Muscle of leg (tissue), 11 donors: ENCODE measurements around the gene OASL. TPM values are rescaled to one million over a fixed set of nuclear protein-coding genes. Genes with fewer than 3 reads are reported as not detected.

Experiments
- DNase-seq: peaks from one replicate; pipeline ENCODE4 v3.0.0; 2013
- H3K27ac ChIP-seq: one replicate; pipeline ENCODE4 v1.5.1; 2013; ENCODE audit warnings: mild to moderate bottlenecking, low read length, control low read depth
- H3K27me3 ChIP-seq: one replicate; pipeline ENCODE4 v1.6.1; 2013; ENCODE audit warnings: low read length; ENCODE audit not compliant: control insufficient read depth, insufficient read depth
- H3K36me3 ChIP-seq: one replicate; pipeline ENCODE4 v1.6.1; 2013; ENCODE audit warnings: low read length; ENCODE audit not compliant: control insufficient read depth, insufficient read depth
- H3K4me1 ChIP-seq: one replicate; pipeline ENCODE4 v1.6.1; 2013; ENCODE audit warnings: low read length; ENCODE audit not compliant: control insufficient read depth, insufficient read depth
- H3K4me3 ChIP-seq: one replicate; pipeline ENCODE4 v1.5.1; 2013; ENCODE audit warnings: low read length, control low read depth
- H3K9me3 ChIP-seq: replicated peaks from 2 replicates; pipeline ENCODE4 v1.6.1; 2013; ENCODE audit warnings: low read depth, low read length; ENCODE audit not compliant: control insufficient read depth
- WGBS: methylation state at CpG from one replicate; pipeline ENCODE4 v1.1.5; 2013; ENCODE audit warnings: missing lambda C conversion rate; ENCODE audit not compliant: insufficient coverage; 5-methylcytosine and 5-hydroxymethylcytosine counted together
- polyA plus RNA-seq, 8 donors: library from polyadenylated mRNA; unstranded; fragments of 120-200 nt; gene quantifications; one replicate each; pipeline versions ENCODE4 v1.2.1 to v1.2.3, GENCODE V29; 2013; ENCODE audit warnings: inconsistent platforms in 1 of 8, low replicate concordance in 1 of 8; ENCODE audit not compliant: insufficient read length in 8 of 8, insufficient read depth in 1 of 8
- total RNA-seq: library from RNA; stranded (reverse); fragments of 120-200 nt; gene quantifications from one replicate; pipeline ENCODE4 v1.2.4, GENCODE V29; 2013

OASL gene
- total and polyA plus RNA-seq, 9 donors, result 0.04 to 0.17 (median 0.09) TPM; not detected in 2

GRCh38 chr12:121013715-121014114, 25.3 kb downstream of the OASL start:
- Histone ChIP-seq H3K4me1 (peaks cover 3% of the 10 kb centered on the region), H3K27me3 (no peaks in the 10 kb centered on the region), H3K27ac (no peak overlapping the region), H3K4me3 (no peak overlapping the region), H3K9me3 (no peaks in the 10 kb centered on the region), H3K36me3 (peaks cover 28% of the 10 kb centered on the region)
- no peak for DNase-seq
- WGBS, result 83% methylated on average over 1 of the region's 3 CpGs

- H3K27me3 ChIP-seq, result no peaks in the 10 kb centered on the region
- no peak overlapping the region for H3K27ac ChIP-seq
- DNase-seq, result no peak
- H3K4me3 ChIP-seq, result no peak overlapping the region
- peaks cover 3% of the 10 kb centered on the region for H3K4me1 ChIP-seq
- 95% methylated on average over 3 of the region's 6 CpGs for WGBS
- no peaks in the 10 kb centered on the region for H3K9me3 ChIP-seq
- peaks cover 45% of the 10 kb centered on the region for H3K36me3 ChIP-seq
These were observed 27.2 kb downstream of the OASL start for GRCh38 chr12:121011820-121012219.

- Histone ChIP-seq H3K27ac (no peak overlapping the region), H3K4me1 (peaks cover 3% of the 10 kb centered on the region), H3K27me3 (no peaks in the 10 kb centered on the region), H3K36me3 (peaks cover 50% of the 10 kb centered on the region), H3K9me3 (no peaks in the 10 kb centered on the region), H3K4me3 (no peak overlapping the region)
- 96% methylated on average over 6 of the region's 8 CpGs for WGBS
- DNase-seq, result no peak
These were observed 28.2 kb downstream of the OASL start for GRCh38 chr12:121010860-121011259.

- H3K4me1 ChIP-seq, result no peaks in the 10 kb centered on the region
- no peak overlapping the region for H3K27ac ChIP-seq
- H3K4me3 ChIP-seq, result no peak overlapping the region
- no peaks in the 10 kb centered on the region for H3K27me3 ChIP-seq
- 100% methylated on average over 1 of the region's 10 CpGs for WGBS
- H3K9me3 ChIP-seq, result no peaks in the 10 kb centered on the region
- H3K36me3 ChIP-seq, result peaks cover 58% of the 10 kb centered on the region
- no peak for DNase-seq
These were observed 29.3 kb downstream of the OASL start for GRCh38 chr12:121009741-121010140.

GRCh38 chr12:121008347-121009098, 30.5 kb downstream of the OASL start:
- Histone ChIP-seq H3K9me3 (no peaks in the 10 kb centered on the region), H3K27me3 (no peaks in the 10 kb centered on the region), H3K4me3 (no peak overlapping the region), H3K4me1 (no peaks in the 10 kb centered on the region), H3K27ac (no peak overlapping the region), H3K36me3 (peaks cover 70% of the 10 kb centered on the region)
- 91% methylated on average over 5 of the region's 8 CpGs for WGBS
- DNase-seq, result no peak

GRCh38 chr12:121005346-121005815, 33.7 kb downstream of the OASL start:
- Histone ChIP-seq H3K4me1 (no peaks in the 10 kb centered on the region), H3K4me3 (no peak overlapping the region), H3K36me3 (peaks cover 73% of the 10 kb centered on the region), H3K9me3 (no peaks in the 10 kb centered on the region), H3K27ac (no peak overlapping the region), H3K27me3 (no peaks in the 10 kb centered on the region)
- no peak for DNase-seq
- 39% methylated on average over 6 of the region's 9 CpGs for WGBS

- WGBS, result 89% methylated on average over 13 of the region's 16 CpGs
- peaks cover 65% of the 10 kb centered on the region for H3K36me3 ChIP-seq
These were observed 34.7 kb downstream of the OASL start for GRCh38 chr12:121004253-121004815.

GRCh38 chr12:121003650-121004049, 35.4 kb downstream of the OASL start:
- H3K4me1 ChIP-seq, result peaks cover 3% of the 10 kb centered on the region
- H3K27me3 ChIP-seq, result no peaks in the 10 kb centered on the region
- no peak overlapping the region for H3K27ac ChIP-seq
- H3K4me3 ChIP-seq, result no peak overlapping the region
- no peaks in the 10 kb centered on the region for H3K9me3 ChIP-seq
- no peak for DNase-seq
- peaks cover 59% of the 10 kb centered on the region for H3K36me3 ChIP-seq
- WGBS, result 84% methylated on average over 3 of the region's 4 CpGs

More at GRCh38 chr12:121004253-121004815, 34.7 kb downstream of the OASL start:
- Histone ChIP-seq H3K9me3 (no peaks in the 10 kb centered on the region), H3K4me1 (peaks cover 3% of the 10 kb centered on the region), H3K27ac (no peak overlapping the region), H3K4me3 (no peak overlapping the region), H3K27me3 (no peaks in the 10 kb centered on the region)
- no peak for DNase-seq

GRCh38 chr12:121001841-121002483, 37.1 kb downstream of the OASL start:
- peaks cover 3% of the 10 kb centered on the region for H3K4me1 ChIP-seq
- peaks cover 45% of the 10 kb centered on the region for H3K36me3 ChIP-seq
- H3K4me3 ChIP-seq, result no peak overlapping the region
- DNase-seq, result no peak
- H3K27me3 ChIP-seq, result no peaks in the 10 kb centered on the region
- no peak overlapping the region for H3K27ac ChIP-seq
- 72% methylated on average over 16 of the region's 16 CpGs for WGBS
- H3K9me3 ChIP-seq, result no peaks in the 10 kb centered on the region

- Histone ChIP-seq H3K36me3 (peaks cover 40% of the 10 kb centered on the region), H3K27ac (no peak overlapping the region), H3K4me1 (peaks cover 3% of the 10 kb centered on the region), H3K27me3 (no peaks in the 10 kb centered on the region), H3K9me3 (no peaks in the 10 kb centered on the region), H3K4me3 (no peak overlapping the region)
- DNase-seq, result no peak
- WGBS, result 69% methylated on average over 8 of the region's 11 CpGs
These were observed 38.0 kb downstream of the OASL start for GRCh38 chr12:121001060-121001459.
